ENCODE measurements around the gene TTC31.

Gene TTC31

GRCh38 chr2:74531666-74532065, 48.8 kb downstream of the TTC31 start:
- H3K36me3 ChIP-seq (replicated peaks; ENCODE audit: low read depth, low read length): peaks cover 40% of the 10 kb centered on the region
- H3K27ac ChIP-seq (ENCODE audit: low read length): no peak overlapping the region
- no peak overlapping the region for H3K9ac ChIP-seq (ENCODE audit: low read length)
- H3K79me2 ChIP-seq (ENCODE audit: low read length): peaks cover 48% of the 10 kb centered on the region
- no peak for TF ChIP-seq CTCF (IDR thresholded peaks at IDR 0.05; ENCODE audit: low read depth, low read length)
- no peak for TF ChIP-seq EZH2phosphoT487 (IDR thresholded peaks at IDR 0.05; ENCODE audit: low read depth)
- no peak overlapping the region for H3K4me3 ChIP-seq (ENCODE audit: low read length)
- peaks cover 33% of the 10 kb centered on the region for H3K4me1 ChIP-seq (ENCODE audit: low read length)
- no peaks in the 10 kb centered on the region for H3K27me3 ChIP-seq (ENCODE audit: low read depth, low read length)
- no peak overlapping the region for H2AFZ ChIP-seq (ENCODE audit: low read depth, low read length)
- no peak overlapping the region for H3K4me2 ChIP-seq (ENCODE audit: low read length)
- no peaks in the 10 kb centered on the region; the same call in 1 of the 2 replicates for H4K20me1 ChIP-seq (ENCODE audit: insufficient read depth, low read length)
- no peaks in the 10 kb centered on the region for H3K9me3 ChIP-seq (ENCODE audit: insufficient read depth, low read length)

GRCh38 chr2:74532222-74532621, 49.3 kb downstream of the TTC31 start:
- H3K9ac ChIP-seq (ENCODE audit: low read length): no peak overlapping the region
- no peaks in the 10 kb centered on the region; the same call in 1 of the 2 replicates for H4K20me1 ChIP-seq (ENCODE audit: insufficient read depth, low read length)
- TF ChIP-seq CTCF (IDR thresholded peaks at IDR 0.05; ENCODE audit: low read depth, low read length) (peak; percentile 66), EZH2phosphoT487 (IDR thresholded peaks at IDR 0.05; ENCODE audit: low read depth) (no peak)
- H3K27me3 ChIP-seq (ENCODE audit: low read depth, low read length): no peaks in the 10 kb centered on the region
- no peak overlapping the region for H3K27ac ChIP-seq (ENCODE audit: low read length)
- no peaks in the 10 kb centered on the region for H3K9me3 ChIP-seq (ENCODE audit: insufficient read depth, low read length)
- peaks cover 34% of the 10 kb centered on the region for H3K36me3 ChIP-seq (replicated peaks; ENCODE audit: low read depth, low read length)
- H2AFZ ChIP-seq (ENCODE audit: low read depth, low read length): no peak overlapping the region
- peaks cover 43% of the 10 kb centered on the region for H3K79me2 ChIP-seq (ENCODE audit: low read length)
- H3K4me3 ChIP-seq (ENCODE audit: low read length): no peak overlapping the region
- no peak overlapping the region for H3K4me2 ChIP-seq (ENCODE audit: low read length)
- peaks cover 28% of the 10 kb centered on the region for H3K4me1 ChIP-seq (ENCODE audit: low read length)

GRCh38 chr2:74533464-74533863, 50.6 kb downstream of the TTC31 start:
- Histone ChIP-seq H2AFZ (ENCODE audit: low read depth, low read length) (no peak overlapping the region), H3K4me1 (ENCODE audit: low read length) (peaks cover 17% of the 10 kb centered on the region), H3K9ac (ENCODE audit: low read length) (no peak overlapping the region), H3K27ac (ENCODE audit: low read length) (no peak overlapping the region), H3K9me3 (ENCODE audit: insufficient read depth, low read length) (no peaks in the 10 kb centered on the region), H3K79me2 (ENCODE audit: low read length) (peaks cover 31% of the 10 kb centered on the region), H3K4me3 (ENCODE audit: low read length) (no peak overlapping the region), H3K4me2 (ENCODE audit: low read length) (no peak overlapping the region), H4K20me1 (ENCODE audit: insufficient read depth, low read length) (no peaks in the 10 kb centered on the region; the same call in 1 of the 2 replicates), H3K36me3 (replicated peaks; ENCODE audit: low read depth, low read length) (peaks cover 22% of the 10 kb centered on the region), H3K27me3 (ENCODE audit: low read depth, low read length) (peaks cover 6% of the 10 kb centered on the region; the same call in 1 of the 2 replicates)
- TF ChIP-seq EZH2phosphoT487 (IDR thresholded peaks at IDR 0.05; ENCODE audit: low read depth) (no peak), CTCF (IDR thresholded peaks at IDR 0.05; ENCODE audit: low read depth, low read length) (no peak)

GRCh38 chr2:74534411-74534810, 51.5 kb downstream of the TTC31 start:
- no peak overlapping the region for H3K4me3 ChIP-seq (ENCODE audit: low read length)
- H3K36me3 ChIP-seq (replicated peaks; ENCODE audit: low read depth, low read length): peaks cover 16% of the 10 kb centered on the region
- H3K79me2 ChIP-seq (ENCODE audit: low read length): peaks cover 21% of the 10 kb centered on the region
- H3K4me1 ChIP-seq (ENCODE audit: low read length): peaks cover 25% of the 10 kb centered on the region
- no peak overlapping the region for H3K9ac ChIP-seq (ENCODE audit: low read length)
- H3K9me3 ChIP-seq (ENCODE audit: insufficient read depth, low read length): no peaks in the 10 kb centered on the region
- H4K20me1 ChIP-seq (ENCODE audit: insufficient read depth, low read length): no peaks in the 10 kb centered on the region
- H2AFZ ChIP-seq (ENCODE audit: low read depth, low read length): no peak overlapping the region
- TF ChIP-seq CTCF (IDR thresholded peaks at IDR 0.05; ENCODE audit: low read depth, low read length) (no peak), EZH2phosphoT487 (IDR thresholded peaks at IDR 0.05; ENCODE audit: low read depth) (no peak)
- H3K4me2 ChIP-seq (ENCODE audit: low read length): no peak overlapping the region
- H3K27me3 ChIP-seq (ENCODE audit: low read depth, low read length): peaks cover 6% of the 10 kb centered on the region; the same call in 1 of the 2 replicates
- no peak overlapping the region for H3K27ac ChIP-seq (ENCODE audit: low read length)

All from OCI-LY3 (cell line).